Adrenal gland (tissue), 5 donors: ENCODE data around the gene GJA3.

ENCODE experiments used
- CTCF ChIP-seq, 6 experiments: fragments of 450-650 bp in 4 of 6; fragments of 200-600 bp in 2 of 6; sonication (generic) in 1 of 6; IDR thresholded peaks; 1 replicate in 5 of 6; 2 replicates in 1 of 6; pipeline versions ENCODE4 v1.5.1 to v1.8.0; 2016 to 2021; ENCODE audit warnings: antibody characterized with exemption in 6 of 6, mild to moderate bottlenecking in 2 of 6, moderate library complexity in 1 of 6
- POLR2A ChIP-seq, 2 donors: fragments of 450-650 bp; IDR thresholded peaks; one replicate each; pipeline ENCODE4 v1.6.1; 2017; ENCODE audit warnings: antibody characterized with exemption in 2 of 2, mild to moderate bottlenecking in 2 of 2, moderate library complexity in 1 of 2
- donor health status: DM: no; HTN: no; CAD: no.

GRCh38 chr13:20192836-20193161 lies 31.9 kb upstream of the GJA3 start, which contains the start of gene GJB2:
- no peak for TF ChIP-seq CTCF (IDR thresholded peaks at IDR 0.05)
- no peak for TF ChIP-seq POLR2A (IDR thresholded peaks at IDR 0.05)
